ENCODE results near the gene GCN1.

DNA sequence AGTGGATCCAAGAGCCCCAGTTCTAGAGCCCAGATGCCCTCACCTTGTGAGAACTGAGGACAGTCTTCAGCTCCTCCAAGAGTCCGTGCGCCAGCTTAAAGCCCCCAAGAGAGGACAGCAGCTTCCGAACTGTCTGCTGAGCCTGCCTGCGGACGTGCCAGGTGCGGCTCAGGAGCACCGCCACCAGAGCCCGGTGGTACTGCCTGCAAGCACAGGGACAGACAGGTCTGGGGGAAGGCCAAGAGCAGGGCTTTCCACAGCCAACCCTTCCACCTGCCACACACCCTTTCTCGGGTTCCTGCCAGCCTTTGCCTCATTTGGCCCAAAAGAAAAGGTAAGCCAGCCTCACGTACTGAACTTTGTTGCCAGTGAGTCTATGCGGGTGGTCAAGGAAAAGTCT is 30.2 kb downstream of the GCN1 start:
- TF ChIP-seq POLR2A (IDR thresholded peaks at IDR 0.05), result no peak
- TF ChIP-seq, protein P1, sequence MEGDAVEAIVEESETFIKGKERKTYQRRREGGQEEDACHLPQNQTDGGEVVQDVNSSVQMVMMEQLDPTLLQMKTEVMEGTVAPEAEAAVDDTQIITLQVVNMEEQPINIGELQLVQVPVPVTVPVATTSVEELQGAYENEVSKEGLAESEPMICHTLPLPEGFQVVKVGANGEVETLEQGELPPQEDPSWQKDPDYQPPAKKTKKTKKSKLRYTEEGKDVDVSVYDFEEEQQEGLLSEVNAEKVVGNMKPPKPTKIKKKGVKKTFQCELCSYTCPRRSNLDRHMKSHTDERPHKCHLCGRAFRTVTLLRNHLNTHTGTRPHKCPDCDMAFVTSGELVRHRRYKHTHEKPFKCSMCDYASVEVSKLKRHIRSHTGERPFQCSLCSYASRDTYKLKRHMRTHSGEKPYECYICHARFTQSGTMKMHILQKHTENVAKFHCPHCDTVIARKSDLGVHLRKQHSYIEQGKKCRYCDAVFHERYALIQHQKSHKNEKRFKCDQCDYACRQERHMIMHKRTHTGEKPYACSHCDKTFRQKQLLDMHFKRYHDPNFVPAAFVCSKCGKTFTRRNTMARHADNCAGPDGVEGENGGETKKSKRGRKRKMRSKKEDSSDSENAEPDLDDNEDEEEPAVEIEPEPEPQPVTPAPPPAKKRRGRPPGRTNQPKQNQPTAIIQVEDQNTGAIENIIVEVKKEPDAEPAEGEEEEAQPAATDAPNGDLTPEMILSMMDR (IDR thresholded peaks at IDR 0.05), result no peak
